HG03558 (cell line): Measurements from ENCODE around the gene SEMA4B.
A peak's percentile ranks its signal among the peaks of the same experiment; 100 is the strongest.

Experiments
- ATAC-seq: cut with Tn5 transposase; IDR thresholded peaks from one replicate; pipeline ENCODE4 v1.9.1; 2021; ENCODE audit warnings: moderate number of reproducible peaks; ENCODE audit not compliant: unreplicated experiment; ENCODE audit errors: extremely low read depth

The SEMA4B gene

DNA sequence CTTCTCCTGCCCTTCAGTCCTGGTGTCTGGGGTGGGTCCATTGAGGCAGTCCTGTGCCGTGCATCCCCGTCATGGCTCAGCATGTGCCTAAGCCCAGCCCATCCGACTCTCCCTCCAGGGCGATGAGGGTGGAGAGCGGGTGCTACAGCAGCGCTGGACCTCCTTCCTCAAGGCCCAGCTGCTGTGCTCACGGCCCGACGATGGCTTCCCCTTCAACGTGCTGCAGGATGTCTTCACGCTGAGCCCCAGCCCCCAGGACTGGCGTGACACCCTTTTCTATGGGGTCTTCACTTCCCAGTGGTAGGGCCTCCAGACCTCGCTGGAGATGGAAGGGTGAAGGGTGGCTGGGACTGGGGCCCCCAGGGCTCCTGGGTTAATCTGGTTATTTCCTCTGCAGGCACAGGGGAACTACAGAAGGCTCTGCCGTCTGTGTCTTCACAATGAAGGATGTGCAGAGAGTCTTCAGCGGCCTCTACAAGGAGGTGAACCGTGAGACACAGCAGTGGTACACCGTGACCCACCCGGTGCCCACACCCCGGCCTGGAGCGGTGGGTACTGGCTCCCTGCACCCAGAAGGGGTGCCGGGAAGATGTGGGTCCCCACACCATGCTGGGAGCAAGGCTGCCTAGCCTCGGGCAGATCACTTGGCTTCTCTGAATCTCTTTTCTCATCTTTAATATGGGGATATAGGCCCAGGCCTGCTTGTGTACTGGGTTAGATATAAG is 22.5 kb downstream of the SEMA4B start:
- no peak for ATAC-seq

DNA sequence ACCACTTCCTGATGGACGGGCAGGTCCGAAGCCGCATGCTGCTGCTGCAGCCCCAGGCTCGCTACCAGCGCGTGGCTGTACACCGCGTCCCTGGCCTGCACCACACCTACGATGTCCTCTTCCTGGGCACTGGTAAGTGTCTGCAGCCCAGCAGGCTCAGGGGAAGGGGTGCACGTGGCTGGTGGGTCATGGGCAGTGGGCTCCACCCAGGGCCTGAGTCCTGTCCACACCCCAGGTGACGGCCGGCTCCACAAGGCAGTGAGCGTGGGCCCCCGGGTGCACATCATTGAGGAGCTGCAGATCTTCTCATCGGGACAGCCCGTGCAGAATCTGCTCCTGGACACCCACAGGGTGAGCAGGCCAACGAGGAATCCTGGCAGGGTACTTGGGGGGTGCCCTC is 23.9 kb downstream of the SEMA4B start:
- ATAC-seq: no peak

GRCh38 chr15:90225504-90226234 is 24.5 kb downstream of the SEMA4B start:
- ATAC-seq: no peak

DNA sequence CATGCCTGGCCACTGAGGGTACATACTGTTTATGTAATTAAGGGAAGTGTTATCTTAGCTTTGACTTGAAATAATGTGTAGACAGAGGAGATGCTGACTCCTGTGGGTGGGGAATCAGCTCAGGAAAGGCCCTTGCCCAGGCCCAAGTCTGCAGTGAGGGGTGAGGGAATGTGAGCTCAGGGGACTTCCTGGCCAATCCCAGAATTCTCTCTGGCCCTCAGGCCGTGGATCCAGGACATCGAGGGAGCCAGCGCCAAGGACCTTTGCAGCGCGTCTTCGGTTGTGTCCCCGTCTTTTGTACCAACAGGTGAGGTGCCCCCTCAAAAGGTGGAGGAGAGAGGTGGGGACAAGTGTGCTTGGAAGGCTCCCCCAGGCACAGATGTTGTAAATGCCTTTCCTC is 26.2 kb downstream of the SEMA4B start:
- no peak for ATAC-seq

- ATAC-seq: no peak
These were observed 27.0 kb downstream of the SEMA4B start for GRCh38 chr15:90227816-90228772.

DNA sequence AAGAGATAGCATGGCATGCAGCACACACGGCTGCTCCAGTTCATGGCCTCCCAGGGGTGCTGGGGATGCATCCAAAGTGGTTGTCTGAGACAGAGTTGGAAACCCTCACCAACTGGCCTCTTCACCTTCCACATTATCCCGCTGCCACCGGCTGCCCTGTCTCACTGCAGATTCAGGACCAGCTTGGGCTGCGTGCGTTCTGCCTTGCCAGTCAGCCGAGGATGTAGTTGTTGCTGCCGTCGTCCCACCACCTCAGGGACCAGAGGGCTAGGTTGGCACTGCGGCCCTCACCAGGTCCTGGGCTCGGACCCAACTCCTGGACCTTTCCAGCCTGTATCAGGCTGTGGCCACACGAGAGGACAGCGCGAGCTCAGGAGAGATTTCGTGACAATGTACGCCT is 27.8 kb downstream of the SEMA4B start:
- no peak for ATAC-seq

DNA sequence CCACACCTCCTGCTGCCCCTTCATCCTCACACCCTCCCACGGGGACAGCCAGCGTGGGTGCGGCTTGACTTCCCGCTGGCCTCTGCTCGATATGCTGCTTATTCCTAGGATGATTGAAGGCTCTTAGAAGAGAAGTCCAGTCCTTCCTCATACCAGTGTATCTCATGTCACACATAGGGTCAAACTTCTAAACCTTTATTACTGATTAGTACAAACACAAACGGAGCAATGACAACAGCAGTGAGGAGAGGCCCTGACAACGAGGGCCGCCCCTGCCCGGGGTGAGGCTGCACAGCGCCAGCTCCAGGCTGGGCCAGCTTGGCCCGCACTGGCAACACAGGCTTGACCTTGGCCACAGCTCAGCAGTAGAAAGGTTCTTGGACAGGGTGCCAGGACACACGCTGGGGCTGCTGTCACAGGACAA is 29.0 kb downstream of the SEMA4B start:
- no peak for ATAC-seq

DNA sequence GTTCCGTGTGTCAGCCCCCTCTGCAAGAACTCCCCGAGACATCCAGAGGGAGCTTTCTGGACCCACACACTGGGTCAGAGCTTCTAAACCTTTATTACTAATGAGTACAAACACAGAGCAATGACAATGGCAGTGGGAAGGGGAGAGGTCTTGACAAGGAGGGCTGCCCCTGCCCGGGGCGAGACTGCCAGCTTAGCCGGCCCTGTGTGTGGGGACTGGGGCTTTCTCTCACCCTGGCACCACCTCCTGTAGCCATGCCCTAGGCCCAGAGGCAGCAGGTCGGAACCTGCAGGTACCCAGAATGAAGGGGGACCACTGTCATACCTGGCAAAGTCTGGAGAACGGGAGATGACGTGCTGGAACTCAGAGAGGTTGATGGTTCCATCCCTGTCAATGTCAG is 29.5 kb downstream of the SEMA4B start:
- no peak for ATAC-seq

DNA sequence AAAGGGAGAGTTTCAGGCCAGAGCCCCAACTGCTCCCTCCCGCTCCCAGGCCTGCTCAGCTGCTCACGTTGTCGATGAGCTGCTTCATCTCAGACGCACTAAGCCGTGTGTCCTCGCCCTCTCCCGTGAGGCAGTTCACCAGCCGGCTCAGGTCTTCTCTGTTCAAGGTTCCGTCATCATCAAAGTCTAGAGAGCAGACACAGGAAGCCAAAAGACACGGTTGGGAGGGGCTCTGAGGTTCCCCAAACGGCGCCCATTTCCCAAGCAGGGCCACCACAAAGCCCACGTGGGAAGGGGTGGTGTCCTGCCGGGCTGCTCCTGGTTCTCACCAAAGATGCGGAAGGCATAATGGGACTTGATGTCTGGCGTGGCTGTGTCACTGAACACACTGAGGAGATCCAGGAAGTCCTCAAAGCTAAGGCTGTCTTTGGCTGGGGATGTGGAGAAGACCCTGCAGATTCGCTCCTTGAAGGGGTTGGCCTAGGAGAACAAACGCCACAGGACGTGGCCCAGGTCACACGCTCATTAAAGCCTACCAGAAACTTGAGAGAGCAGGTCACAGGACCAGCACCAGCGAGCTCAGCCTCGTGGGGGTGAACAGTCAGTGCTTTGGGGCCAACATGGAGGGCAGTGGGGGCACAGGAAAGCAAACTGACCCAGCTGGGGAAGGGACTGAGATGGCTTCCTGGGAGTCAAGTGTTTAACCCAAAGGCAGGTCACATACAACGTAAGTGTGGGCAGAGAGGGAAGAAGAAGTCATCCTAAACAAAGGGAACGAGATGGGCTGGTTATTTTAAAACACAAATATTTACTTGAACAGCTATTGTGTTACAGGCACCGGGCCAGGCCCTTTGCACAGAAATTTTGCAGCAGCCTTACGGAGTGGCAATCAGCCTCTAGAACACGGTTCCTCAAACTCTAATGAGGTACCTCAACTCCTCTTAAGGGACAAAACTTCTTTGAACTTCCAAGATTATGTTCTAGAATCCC is 30.2 kb downstream of the SEMA4B start:
- no peak for ATAC-seq

DNA sequence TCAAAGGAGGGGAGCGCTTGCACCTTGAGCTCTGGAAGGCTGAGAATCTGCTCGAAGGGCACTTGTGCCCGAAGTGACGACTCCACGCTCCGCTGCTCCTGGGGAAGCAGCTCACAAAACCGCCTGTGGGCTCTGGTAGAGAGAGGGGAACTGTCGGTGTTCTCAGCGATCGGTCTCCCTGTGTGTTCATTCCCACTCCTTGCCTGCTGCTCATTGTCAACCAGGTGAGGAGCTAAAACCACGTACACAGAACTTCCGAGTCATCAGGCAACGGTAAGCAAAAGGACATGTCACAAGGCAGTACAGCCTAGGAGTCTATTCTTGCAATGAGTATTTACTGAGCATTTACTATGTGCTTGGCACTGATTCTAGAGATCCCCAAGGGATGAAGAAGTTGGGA is 31.1 kb downstream of the SEMA4B start:
- no peak for ATAC-seq

DNA sequence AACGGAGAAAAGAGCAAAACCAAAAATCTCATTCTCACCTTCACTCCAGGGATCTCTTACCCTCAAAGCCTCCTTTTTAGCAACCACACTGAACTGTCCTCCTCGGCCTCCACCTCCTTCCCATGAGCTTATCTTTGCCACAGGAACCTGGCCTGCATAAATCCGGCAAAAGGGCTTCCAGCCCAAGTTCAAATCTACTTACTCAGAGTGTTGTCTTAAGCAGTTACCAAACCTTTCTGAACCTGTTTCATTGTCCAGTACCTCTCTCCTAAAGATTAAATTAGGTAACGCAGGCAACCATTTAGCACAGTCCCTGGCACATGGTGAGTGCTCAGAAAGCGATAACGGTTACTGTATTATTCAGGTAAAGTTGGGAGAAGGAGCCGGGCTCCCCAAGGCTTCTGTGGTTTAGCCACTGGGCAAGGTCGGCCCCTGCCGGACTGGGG is 31.8 kb downstream of the SEMA4B start:
- no peak for ATAC-seq

DNA sequence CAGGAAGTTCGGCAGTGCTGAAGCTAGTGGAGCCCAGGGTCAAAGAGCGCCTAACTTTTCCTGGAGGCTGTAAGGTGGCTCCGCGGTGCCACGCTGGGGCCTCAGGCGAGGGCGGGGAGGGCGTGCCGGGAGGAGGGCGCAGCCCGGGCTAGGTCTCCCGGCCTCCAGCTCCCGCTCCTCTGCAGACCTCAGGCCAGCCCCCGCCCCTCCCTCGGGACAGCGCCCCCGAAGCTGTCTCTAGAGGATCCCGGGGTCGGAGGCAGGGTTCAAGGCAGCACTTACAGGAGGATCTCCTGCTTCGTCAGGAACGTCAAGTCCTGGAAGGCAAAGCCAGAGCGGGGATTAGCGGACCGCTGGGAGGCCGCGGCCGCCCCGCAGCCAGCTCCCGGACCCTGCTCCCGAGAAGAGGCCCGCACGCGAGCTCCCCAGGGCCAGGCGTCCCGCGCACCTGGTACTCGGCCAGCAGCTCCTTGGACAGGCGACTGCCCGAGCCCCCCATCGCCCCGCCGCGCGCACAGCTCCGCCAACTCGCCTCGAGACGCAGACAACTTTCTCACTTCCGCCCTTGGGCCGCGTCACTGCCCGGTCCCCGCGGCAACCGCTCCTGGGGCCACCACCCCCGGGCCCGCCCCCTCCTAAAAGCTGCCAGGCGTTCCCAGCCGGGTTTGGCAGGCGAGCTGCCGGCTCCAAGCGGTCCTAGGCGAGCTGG is 32.4 kb downstream of the SEMA4B start, which contains the start of gene CIB1:
Gene CIB1 (minus strand): TSS at position 555 of the 709 bp plus-strand sequence. CDS start 56 bp downstream, at position 499.
- ATAC-seq: peak; percentile 77

DNA sequence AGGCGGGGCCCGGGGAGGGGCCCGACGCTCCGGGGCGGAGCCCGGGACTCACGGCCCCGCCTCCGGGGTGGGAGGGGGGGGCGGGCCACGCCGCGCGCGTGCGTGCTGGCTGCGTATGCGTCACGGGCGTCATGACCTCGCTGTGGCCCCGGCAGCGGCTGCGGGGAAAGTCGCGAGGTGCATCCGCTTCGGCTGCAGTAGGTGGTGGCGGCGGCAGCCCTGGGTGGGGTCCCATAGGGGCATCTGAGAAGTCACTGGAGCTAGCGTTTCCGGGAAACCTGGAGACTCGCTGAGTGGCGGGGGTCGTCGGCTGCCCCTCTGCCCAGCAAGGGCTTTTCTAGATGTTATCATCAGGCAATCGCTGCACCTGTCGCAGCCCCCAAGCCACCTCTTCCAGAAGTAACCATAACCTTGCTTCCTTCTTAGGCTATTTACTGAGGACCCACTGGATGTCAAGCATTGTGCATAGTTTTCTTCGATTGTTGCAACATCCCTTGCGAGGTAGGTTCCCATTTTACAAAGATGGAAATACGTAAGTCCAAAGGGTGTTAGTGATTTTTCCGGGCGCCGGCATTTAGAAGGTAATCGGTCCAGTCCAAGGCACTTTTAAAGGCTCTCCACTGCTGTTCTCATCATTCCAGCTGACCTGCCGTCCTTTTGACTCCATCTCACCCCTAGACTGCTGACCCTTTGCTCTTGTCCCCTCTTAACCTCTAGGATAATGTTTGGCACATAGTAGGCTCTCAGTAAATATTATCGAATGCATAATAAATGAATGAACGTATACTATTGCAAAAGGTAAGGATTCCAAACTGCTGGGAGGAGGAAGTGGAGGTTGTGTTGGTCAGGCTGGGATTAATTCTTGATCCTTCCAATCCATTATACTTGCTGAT is 33.2 kb downstream of the SEMA4B start, which contains the start of gene GDPGP1:
Gene GDPGP1 (plus strand): TSS at position 114 of the 893 bp plus-strand sequence. CDS start 6,700 bp downstream, outside the sequence.
- peak; percentile 68 for ATAC-seq

DNA sequence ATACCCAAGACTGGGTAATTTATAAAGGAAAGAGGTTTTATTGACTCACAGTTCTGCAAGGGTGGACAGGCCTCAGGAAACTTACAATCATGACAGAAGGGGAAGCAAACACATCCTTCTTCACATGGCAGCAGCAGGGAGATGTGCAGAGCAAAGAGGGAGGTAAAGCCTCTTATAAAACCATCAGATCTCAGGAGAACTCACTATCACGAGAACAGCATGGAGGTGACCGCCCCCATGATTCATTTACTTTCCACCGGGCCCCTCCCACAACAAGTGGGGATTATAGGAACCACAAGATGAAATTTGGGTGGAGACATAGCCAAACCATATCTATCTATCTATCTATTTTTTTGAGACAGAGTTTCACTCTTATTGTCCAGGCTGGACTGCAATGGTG is 38.2 kb downstream of the SEMA4B start:
- no peak for ATAC-seq

- no peak for ATAC-seq
These were observed 39.7 kb downstream of the SEMA4B start for GRCh38 chr15:90240856-90241255.

DNA sequence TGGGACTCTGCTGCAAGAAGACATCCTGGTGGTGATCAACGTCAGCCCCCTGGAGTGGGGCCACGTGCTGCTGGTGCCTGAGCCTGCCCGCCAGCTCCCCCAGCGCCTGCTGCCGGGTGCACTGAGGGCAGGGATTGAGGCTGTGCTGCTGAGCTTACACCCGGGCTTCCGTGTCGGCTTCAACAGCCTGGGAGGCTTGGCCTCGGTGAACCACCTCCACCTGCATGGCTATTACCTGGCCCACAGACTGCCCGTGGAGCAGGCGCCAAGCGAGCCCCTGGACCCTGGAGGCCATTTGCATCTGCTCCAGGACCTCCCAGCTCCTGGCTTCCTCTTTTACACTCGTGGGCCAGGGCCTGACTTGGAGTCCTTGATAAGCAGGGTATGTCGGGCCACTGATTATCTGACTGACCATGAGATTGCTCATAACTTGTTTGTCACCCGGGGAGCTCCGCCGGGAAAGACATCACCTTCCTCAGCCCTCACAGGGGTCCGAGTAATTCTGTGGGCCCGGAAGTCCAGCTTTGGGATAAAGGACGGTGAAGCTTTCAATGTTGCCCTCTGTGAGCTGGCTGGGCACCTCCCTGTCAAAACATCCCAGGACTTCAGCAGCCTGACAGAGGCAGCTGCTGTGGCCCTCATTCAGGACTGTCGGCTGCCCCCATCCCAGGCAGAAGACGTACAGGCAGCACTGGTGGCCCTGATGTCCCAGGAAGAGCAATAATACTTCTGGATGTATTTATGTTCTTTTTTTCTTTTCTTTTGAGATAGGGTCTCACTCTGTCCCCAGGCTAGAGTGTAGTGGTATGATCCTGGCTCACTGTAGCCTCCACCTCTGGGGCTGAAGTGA is 40.4 kb downstream of the SEMA4B start:
- ATAC-seq: no peak
